ENCODE measurements around the gene SCGN.
"Not testable (repeated sequence)": the region's sequence is repeated elsewhere in the genome, so short reads cannot be mapped to it uniquely, and the experiment has no call there.

SCGN gene

GRCh38 chr6:25731721-25732120 lies 79.7 kb downstream of the SCGN start:
- no peaks in the 10 kb centered on the region for H3K36me3 ChIP-seq (ENCODE audit: control insufficient read depth, insufficient read depth, low read length, severe bottlenecking)
- H3K4me1 ChIP-seq (ENCODE audit: control insufficient read depth, insufficient read depth, low read length), result no peaks in the 10 kb centered on the region
- H3K4me3 ChIP-seq (ENCODE audit: low read length), result no peak overlapping the region
- peaks cover 21% of the 10 kb centered on the region for H3K27me3 ChIP-seq (replicated peaks; ENCODE audit: control insufficient read depth, insufficient read depth, low read length)
- no peak overlapping the region for H3K9ac ChIP-seq (ENCODE audit: low read length)
- no peak for DNase-seq (ENCODE audit: low read depth)
- peaks cover under 1% of the 10 kb centered on the region for H3K9me3 ChIP-seq (ENCODE audit: control insufficient read depth, low read length)

GRCh38 chr6:25732468-25733198 lies 80.6 kb downstream of the SCGN start:
- H3K4me3 ChIP-seq (ENCODE audit: low read length), result no peak overlapping the region
- peaks cover 16% of the 10 kb centered on the region for H3K27me3 ChIP-seq (replicated peaks; ENCODE audit: control insufficient read depth, insufficient read depth, low read length)
- H3K9me3 ChIP-seq (ENCODE audit: control insufficient read depth, low read length), result peaks cover 9% of the 10 kb centered on the region
- H3K4me1 ChIP-seq (ENCODE audit: control insufficient read depth, insufficient read depth, low read length), result no peaks in the 10 kb centered on the region
- DNase-seq (ENCODE audit: low read depth), result no peak
- no peak overlapping the region for H3K9ac ChIP-seq (ENCODE audit: low read length)
- no peaks in the 10 kb centered on the region for H3K36me3 ChIP-seq (ENCODE audit: control insufficient read depth, insufficient read depth, low read length, severe bottlenecking)

- Histone ChIP-seq H3K9ac (ENCODE audit: low read length) (no peak overlapping the region), H3K4me1 (ENCODE audit: control insufficient read depth, insufficient read depth, low read length) (no peaks in the 10 kb centered on the region), H3K4me3 (ENCODE audit: low read length) (no peak overlapping the region), H3K36me3 (ENCODE audit: control insufficient read depth, insufficient read depth, low read length, severe bottlenecking) (no peaks in the 10 kb centered on the region), H3K9me3 (ENCODE audit: control insufficient read depth, low read length) (peaks cover 15% of the 10 kb centered on the region), H3K27me3 (replicated peaks; ENCODE audit: control insufficient read depth, insufficient read depth, low read length) (peaks cover 12% of the 10 kb centered on the region)
- no peak for DNase-seq (ENCODE audit: low read depth)
Measured at GRCh38 chr6:25735261-25735660, 83.2 kb downstream of the SCGN start.

GRCh38 chr6:25743868-25744267 lies 91.9 kb downstream of the SCGN start:
- Histone ChIP-seq H3K27me3 (replicated peaks; ENCODE audit: control insufficient read depth, insufficient read depth, low read length) (no peaks in the 10 kb centered on the region), H3K36me3 (ENCODE audit: control insufficient read depth, insufficient read depth, low read length, severe bottlenecking) (no peaks in the 10 kb centered on the region), H3K9ac (ENCODE audit: low read length) (no peak overlapping the region), H3K4me1 (ENCODE audit: control insufficient read depth, insufficient read depth, low read length) (no peaks in the 10 kb centered on the region), H3K9me3 (ENCODE audit: control insufficient read depth, low read length) (peaks cover 3% of the 10 kb centered on the region), H3K4me3 (ENCODE audit: low read length) (no peak overlapping the region)
- no peak for DNase-seq (ENCODE audit: low read depth)

- Histone ChIP-seq H3K4me3 (ENCODE audit: low read length) (no peak overlapping the region), H3K36me3 (ENCODE audit: control insufficient read depth, insufficient read depth, low read length, severe bottlenecking) (no peaks in the 10 kb centered on the region), H3K27me3 (replicated peaks; ENCODE audit: control insufficient read depth, insufficient read depth, low read length) (no peaks in the 10 kb centered on the region), H3K9me3 (ENCODE audit: control insufficient read depth, low read length) (peaks cover 3% of the 10 kb centered on the region), H3K4me1 (ENCODE audit: control insufficient read depth, insufficient read depth, low read length) (no peaks in the 10 kb centered on the region), H3K9ac (ENCODE audit: low read length) (no peak overlapping the region)
- no peak for DNase-seq (ENCODE audit: low read depth)
Measured at GRCh38 chr6:25745836-25746235, 93.8 kb downstream of the SCGN start.

- peaks cover 3% of the 10 kb centered on the region for H3K9me3 ChIP-seq (ENCODE audit: control insufficient read depth, low read length)
- H3K27me3 ChIP-seq (replicated peaks; ENCODE audit: control insufficient read depth, insufficient read depth, low read length), result no peaks in the 10 kb centered on the region
- H3K9ac ChIP-seq (ENCODE audit: low read length), result no peak overlapping the region
- H3K4me1 ChIP-seq (ENCODE audit: control insufficient read depth, insufficient read depth, low read length), result no peaks in the 10 kb centered on the region
- DNase-seq (ENCODE audit: low read depth), result no peak
- H3K36me3 ChIP-seq (ENCODE audit: control insufficient read depth, insufficient read depth, low read length, severe bottlenecking), result no peaks in the 10 kb centered on the region
- H3K4me3 ChIP-seq (ENCODE audit: low read length), result no peak overlapping the region
Measured at GRCh38 chr6:25746968-25747367, 95.0 kb downstream of the SCGN start.

GRCh38 chr6:25747477-25747876 lies 95.5 kb downstream of the SCGN start:
- no peak overlapping the region for H3K9ac ChIP-seq (ENCODE audit: low read length)
- no peaks in the 10 kb centered on the region for H3K36me3 ChIP-seq (ENCODE audit: control insufficient read depth, insufficient read depth, low read length, severe bottlenecking)
- no peak overlapping the region for H3K4me3 ChIP-seq (ENCODE audit: low read length)
- H3K4me1 ChIP-seq (ENCODE audit: control insufficient read depth, insufficient read depth, low read length), result no peaks in the 10 kb centered on the region
- no peaks in the 10 kb centered on the region for H3K27me3 ChIP-seq (replicated peaks; ENCODE audit: control insufficient read depth, insufficient read depth, low read length)
- peaks cover 3% of the 10 kb centered on the region for H3K9me3 ChIP-seq (ENCODE audit: control insufficient read depth, low read length)
- DNase-seq (ENCODE audit: low read depth), result no peak

- Histone ChIP-seq H3K36me3 (ENCODE audit: control insufficient read depth, insufficient read depth, low read length, severe bottlenecking) (no peaks in the 10 kb centered on the region), H3K4me3 (ENCODE audit: low read length) (no peak overlapping the region), H3K27me3 (replicated peaks; ENCODE audit: control insufficient read depth, insufficient read depth, low read length) (no peaks in the 10 kb centered on the region), H3K9ac (ENCODE audit: low read length) (no peak overlapping the region), H3K9me3 (ENCODE audit: control insufficient read depth, low read length) (peaks cover 3% of the 10 kb centered on the region), H3K4me1 (ENCODE audit: control insufficient read depth, insufficient read depth, low read length) (no peaks in the 10 kb centered on the region)
- no peak for DNase-seq (ENCODE audit: low read depth)
Measured at GRCh38 chr6:25748049-25748448, 96.0 kb downstream of the SCGN start.

GRCh38 chr6:25748601-25749517 lies 96.8 kb downstream of the SCGN start:
- DNase-seq (ENCODE audit: low read depth); H3K9ac ChIP-seq (ENCODE audit: low read length); H3K4me3 ChIP-seq (ENCODE audit: low read length); H3K27me3 ChIP-seq (replicated peaks; ENCODE audit: control insufficient read depth, insufficient read depth, low read length); H3K9me3 ChIP-seq (ENCODE audit: control insufficient read depth, low read length); H3K36me3 ChIP-seq (ENCODE audit: control insufficient read depth, insufficient read depth, low read length, severe bottlenecking); H3K4me1 ChIP-seq (ENCODE audit: control insufficient read depth, insufficient read depth, low read length): not testable (repeated sequence)

- Histone ChIP-seq H3K4me1 (ENCODE audit: control insufficient read depth, insufficient read depth, low read length) (no peaks in the 10 kb centered on the region), H3K27me3 (replicated peaks; ENCODE audit: control insufficient read depth, insufficient read depth, low read length) (no peaks in the 10 kb centered on the region), H3K4me3 (ENCODE audit: low read length) (no peak overlapping the region), H3K36me3 (ENCODE audit: control insufficient read depth, insufficient read depth, low read length, severe bottlenecking) (no peaks in the 10 kb centered on the region), H3K9me3 (ENCODE audit: control insufficient read depth, low read length) (peaks cover 3% of the 10 kb centered on the region), H3K9ac (ENCODE audit: low read length) (no peak overlapping the region)
- DNase-seq (ENCODE audit: low read depth), result no peak
Measured at GRCh38 chr6:25749837-25750236, 97.8 kb downstream of the SCGN start.

GRCh38 chr6:25750906-25751305 lies 98.9 kb downstream of the SCGN start:
- Histone ChIP-seq H3K27me3 (replicated peaks; ENCODE audit: control insufficient read depth, insufficient read depth, low read length) (peaks cover under 1% of the 10 kb centered on the region), H3K36me3 (ENCODE audit: control insufficient read depth, insufficient read depth, low read length, severe bottlenecking) (no peaks in the 10 kb centered on the region), H3K4me1 (ENCODE audit: control insufficient read depth, insufficient read depth, low read length) (no peaks in the 10 kb centered on the region), H3K4me3 (ENCODE audit: low read length) (no peak overlapping the region), H3K9me3 (ENCODE audit: control insufficient read depth, low read length) (peaks cover 3% of the 10 kb centered on the region), H3K9ac (ENCODE audit: low read length) (no peak overlapping the region)
- DNase-seq (ENCODE audit: low read depth), result no peak

Data from adipocyte (in vitro differentiated cells).